NB4 (cell line): Measurements from ENCODE around the gene GRIA1.

Source experiments
- DNase-seq: peaks from one replicate; pipeline ENCODE4 v3.0.0; 2010; ENCODE audit warnings: low read depth
- H3K4me3 ChIP-seq: one replicate; pipeline ENCODE4 v1.5.1; 2011; ENCODE audit warnings: mild to moderate bottlenecking, low read depth, low read length, moderate library complexity
- CTCF ChIP-seq: IDR thresholded peaks from one replicate; pipeline ENCODE4 v1.5.1; 2012; ENCODE audit warnings: low read depth, low read length
- MAX ChIP-seq: IDR thresholded peaks from 2 replicates; pipeline ENCODE4 v1.6.1; 2011; ENCODE audit warnings: low read depth, low read length
- MYC ChIP-seq: IDR thresholded peaks from 2 replicates; pipeline ENCODE4 v1.6.1; 2011; ENCODE audit warnings: low read depth, low read length
- POLR2A ChIP-seq: IDR thresholded peaks from 2 replicates; pipeline ENCODE4 v1.6.1; 2011; ENCODE audit warnings: mild to moderate bottlenecking; ENCODE audit not compliant: insufficient read length; ENCODE audit errors: extremely low read depth

GRIA1 gene

GRCh38 chr5:153752890-153753289, 262.4 kb downstream of the GRIA1 start:
- TF ChIP-seq MAX (no peak), POLR2A (no peak), MYC (no peak)
- no peak for DNase-seq
- no peak overlapping the region for H3K4me3 ChIP-seq

GRCh38 chr5:153753645-153754432, 263.4 kb downstream of the GRIA1 start:
- TF ChIP-seq MAX: no peak
- no peak for DNase-seq

GRCh38 chr5:153755913-153756500, 265.5 kb downstream of the GRIA1 start:
- H3K4me3 ChIP-seq: no peak overlapping the region
- no peak for DNase-seq
- TF ChIP-seq POLR2A: no peak
- no peak for TF ChIP-seq MYC
- no peak for TF ChIP-seq CTCF
- no peak for TF ChIP-seq MAX

More at GRCh38 chr5:153753645-153754432, 263.4 kb downstream of the GRIA1 start:
- no peak overlapping the region for H3K4me3 ChIP-seq

GRCh38 chr5:153756540-153756939, 266.1 kb downstream of the GRIA1 start:
- no peak overlapping the region for H3K4me3 ChIP-seq
- TF ChIP-seq CTCF (no peak), POLR2A (no peak)
- no peak for DNase-seq

GRCh38 chr5:153765987-153766386, 275.5 kb downstream of the GRIA1 start:
- no peak for TF ChIP-seq CTCF
- no peak for TF ChIP-seq POLR2A
- no peak for TF ChIP-seq MAX
- no peak for TF ChIP-seq MYC
- no peak for DNase-seq
- H3K4me3 ChIP-seq: no peak overlapping the region

- DNase-seq: no peak
- TF ChIP-seq MYC (no peak), CTCF (no peak), POLR2A (no peak), MAX (no peak)
- H3K4me3 ChIP-seq: no peak overlapping the region
These were observed 277.0 kb downstream of the GRIA1 start for GRCh38 chr5:153767221-153768188.
